Brain microvascular endothelial cell (primary cell): ENCODE data around the gene ATE1.

Experiments
- DNase-seq: peaks from one replicate; pipeline ENCODE4 v3.0.0-alpha.2; 2020
- H3K27ac ChIP-seq: fragments of 250-450 bp; sonication (Bioruptor Pico); 2 replicates; pipeline ENCODE4 v1.5.1; 2020; ENCODE audit warnings: mild to moderate bottlenecking, moderate library complexity
- H3K27me3 ChIP-seq: fragments of 250-450 bp; sonication (Bioruptor Pico); replicated peaks from 2 replicates; pipeline ENCODE4 v1.5.1; 2020; ENCODE audit warnings: mild to moderate bottlenecking
- H3K36me3 ChIP-seq: fragments of 250-450 bp; sonication (Bioruptor Pico); replicated peaks from 2 replicates; pipeline ENCODE4 v1.5.1; 2020; ENCODE audit warnings: mild to moderate bottlenecking
- H3K4me3 ChIP-seq: 2 replicates; pipeline ENCODE4 v1.5.1; 2011; ENCODE audit warnings: low read depth, mild to moderate bottlenecking, control low read depth, low read length, moderate library complexity
- in situ Hi-C: cut with HindIII; loops from 2 replicates; pipeline ENCODE4 v1.10.0; 2017; ENCODE audit warnings: low sequenced_read_pairs, low pct_ligation_motif_present
- TF ChIP-seq, protein P1 (sequence below): IDR thresholded peaks from 2 replicates; pipeline ENCODE4 v1.5.1; 2011; ENCODE audit warnings: low read depth, mild to moderate bottlenecking, moderate library complexity, low read length, control low read depth, inconsistent platforms; ENCODE audit errors: missing control alignments

Gene ATE1

DNA sequence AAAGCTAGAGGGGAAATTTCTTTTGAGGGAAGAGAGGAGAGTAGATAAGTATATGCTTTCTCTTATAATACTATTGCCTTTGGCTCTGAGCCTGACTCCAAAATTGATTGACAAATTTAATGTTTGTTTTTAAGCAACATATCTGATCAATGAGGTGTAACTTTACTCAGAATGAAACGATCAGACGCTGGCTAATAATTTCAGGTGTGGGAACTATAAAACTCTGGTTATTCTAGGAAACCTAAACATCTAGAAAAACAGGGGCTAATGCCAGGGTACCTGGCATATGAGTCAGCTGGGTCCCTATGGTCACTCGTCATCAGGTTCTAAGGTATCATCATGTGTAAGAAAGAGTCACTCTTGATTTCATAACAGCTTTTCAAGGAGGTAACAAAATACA, 139.7 kb downstream of the ATE1 start:
- Histone ChIP-seq H3K27ac (no peak overlapping the region), H3K27me3 (no peaks in the 10 kb centered on the region), H3K4me3 (no peak overlapping the region), H3K36me3 (no peaks in the 10 kb centered on the region)
- TF ChIP-seq, protein P1, sequence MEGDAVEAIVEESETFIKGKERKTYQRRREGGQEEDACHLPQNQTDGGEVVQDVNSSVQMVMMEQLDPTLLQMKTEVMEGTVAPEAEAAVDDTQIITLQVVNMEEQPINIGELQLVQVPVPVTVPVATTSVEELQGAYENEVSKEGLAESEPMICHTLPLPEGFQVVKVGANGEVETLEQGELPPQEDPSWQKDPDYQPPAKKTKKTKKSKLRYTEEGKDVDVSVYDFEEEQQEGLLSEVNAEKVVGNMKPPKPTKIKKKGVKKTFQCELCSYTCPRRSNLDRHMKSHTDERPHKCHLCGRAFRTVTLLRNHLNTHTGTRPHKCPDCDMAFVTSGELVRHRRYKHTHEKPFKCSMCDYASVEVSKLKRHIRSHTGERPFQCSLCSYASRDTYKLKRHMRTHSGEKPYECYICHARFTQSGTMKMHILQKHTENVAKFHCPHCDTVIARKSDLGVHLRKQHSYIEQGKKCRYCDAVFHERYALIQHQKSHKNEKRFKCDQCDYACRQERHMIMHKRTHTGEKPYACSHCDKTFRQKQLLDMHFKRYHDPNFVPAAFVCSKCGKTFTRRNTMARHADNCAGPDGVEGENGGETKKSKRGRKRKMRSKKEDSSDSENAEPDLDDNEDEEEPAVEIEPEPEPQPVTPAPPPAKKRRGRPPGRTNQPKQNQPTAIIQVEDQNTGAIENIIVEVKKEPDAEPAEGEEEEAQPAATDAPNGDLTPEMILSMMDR, result no peak
- in situ Hi-C loops, result no loop called here
- DNase-seq, result no peak

DNA sequence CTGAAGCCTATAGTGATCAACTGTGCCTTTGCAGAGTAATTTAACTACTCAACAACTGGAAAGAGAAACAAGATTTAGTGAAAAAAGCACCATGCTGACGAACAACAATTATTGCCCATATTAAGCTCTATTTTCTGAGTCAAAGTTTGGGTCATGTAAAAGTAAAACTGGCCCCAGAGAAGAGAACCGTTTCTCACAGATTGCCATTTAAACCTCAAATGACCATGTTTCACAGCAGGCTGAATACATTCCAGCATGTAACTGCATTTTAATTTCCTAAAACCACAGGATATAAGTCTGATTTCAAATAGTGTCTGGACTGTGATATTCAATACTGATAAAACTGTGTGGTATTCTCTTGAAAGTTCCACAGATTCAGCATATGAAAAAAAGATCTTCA, 140.7 kb downstream of the ATE1 start:
- Histone ChIP-seq H3K27ac (no peak overlapping the region), H3K36me3 (no peaks in the 10 kb centered on the region), H3K27me3 (no peaks in the 10 kb centered on the region), H3K4me3 (no peak overlapping the region)
- in situ Hi-C loops, result no loop called here
- TF ChIP-seq, protein P1, result no peak
- no peak for DNase-seq

DNA sequence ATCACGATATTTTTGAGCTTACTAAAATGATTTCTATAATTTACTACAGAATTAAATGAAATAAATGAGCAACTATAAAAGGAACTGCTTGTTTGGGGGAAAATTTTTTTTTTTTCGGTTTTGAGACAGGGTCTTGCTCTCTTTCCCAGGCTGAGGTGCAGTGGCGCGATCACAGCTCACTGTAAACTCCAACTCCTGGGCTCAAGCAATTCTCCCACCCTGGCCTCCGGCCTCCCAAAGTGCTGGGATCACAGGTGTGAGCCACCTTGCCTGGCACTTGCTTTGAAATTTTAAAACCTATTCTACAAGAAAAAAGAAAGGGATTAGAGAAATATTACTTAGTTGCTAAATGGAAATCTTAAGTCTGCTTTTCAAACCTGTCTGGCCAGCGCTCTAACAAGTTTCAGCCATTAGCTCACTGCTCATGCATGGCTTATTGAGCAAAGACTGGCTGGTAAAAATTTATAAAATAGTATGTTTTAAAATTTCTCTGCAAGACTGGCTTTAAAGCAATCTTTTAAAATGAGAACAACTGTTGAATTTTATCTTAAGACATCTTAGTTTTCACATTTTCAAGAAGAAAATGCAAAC, 144.0 kb downstream of the ATE1 start:
- H3K36me3 ChIP-seq, result no peaks in the 10 kb centered on the region
- no peaks in the 10 kb centered on the region for H3K27me3 ChIP-seq
- no peak for DNase-seq
- in situ Hi-C loops, result no loop called here
- no peak overlapping the region for H3K27ac ChIP-seq
- no peak overlapping the region for H3K4me3 ChIP-seq
- TF ChIP-seq, protein P1, result no peak

DNA sequence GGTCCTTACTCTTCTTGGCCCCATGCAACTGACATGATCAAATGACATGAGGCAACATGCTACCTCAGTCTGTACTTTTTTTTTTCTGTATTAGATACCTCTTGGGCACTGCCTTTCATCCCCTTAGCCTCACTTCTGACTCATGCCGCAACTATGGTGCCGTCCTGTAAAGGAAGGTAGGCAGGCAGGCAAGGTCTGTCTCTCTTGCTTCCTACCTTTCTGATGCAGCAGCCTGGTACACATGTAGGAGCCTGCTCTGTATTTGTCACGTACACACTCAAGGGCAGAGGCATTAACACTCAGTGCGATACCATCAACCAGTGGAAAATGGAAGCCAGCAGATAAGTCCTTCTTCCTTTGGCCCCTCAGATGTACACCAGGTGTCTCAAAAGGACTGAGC, 146.7 kb downstream of the ATE1 start:
- in situ Hi-C loops, result no loop called here

DNA sequence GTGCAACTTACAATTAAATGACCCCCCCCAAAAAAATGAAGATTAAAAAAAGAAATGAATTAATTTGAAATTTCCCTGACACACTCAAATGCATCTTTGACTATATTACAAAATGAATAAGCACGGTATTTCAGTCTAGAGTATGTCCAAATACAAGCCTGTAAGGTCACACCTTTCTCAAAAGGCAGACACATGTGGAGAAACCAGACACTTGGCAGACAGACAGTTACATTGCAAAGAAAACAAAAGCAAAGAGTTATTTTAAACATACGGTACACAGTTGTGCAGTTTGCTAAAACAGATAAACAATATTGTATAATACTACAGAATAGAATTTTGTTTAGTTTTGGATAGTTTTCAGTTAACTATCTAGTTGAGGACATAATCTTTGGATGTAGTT, 153.0 kb downstream of the ATE1 start:
- Histone ChIP-seq H3K27me3 (no peaks in the 10 kb centered on the region), H3K36me3 (no peaks in the 10 kb centered on the region), H3K4me3 (no peak overlapping the region), H3K27ac (no peak overlapping the region)
- TF ChIP-seq, protein P1, result no peak
- in situ Hi-C loops, result no loop called here
- no peak for DNase-seq

More for the DNA sequence above, 146.7 kb downstream of the ATE1 start:
- TF ChIP-seq, protein P1, result no peak
- Histone ChIP-seq H3K27ac (no peak overlapping the region), H3K4me3 (no peak overlapping the region), H3K36me3 (no peaks in the 10 kb centered on the region), H3K27me3 (no peaks in the 10 kb centered on the region)
- DNase-seq, result no peak

DNA sequence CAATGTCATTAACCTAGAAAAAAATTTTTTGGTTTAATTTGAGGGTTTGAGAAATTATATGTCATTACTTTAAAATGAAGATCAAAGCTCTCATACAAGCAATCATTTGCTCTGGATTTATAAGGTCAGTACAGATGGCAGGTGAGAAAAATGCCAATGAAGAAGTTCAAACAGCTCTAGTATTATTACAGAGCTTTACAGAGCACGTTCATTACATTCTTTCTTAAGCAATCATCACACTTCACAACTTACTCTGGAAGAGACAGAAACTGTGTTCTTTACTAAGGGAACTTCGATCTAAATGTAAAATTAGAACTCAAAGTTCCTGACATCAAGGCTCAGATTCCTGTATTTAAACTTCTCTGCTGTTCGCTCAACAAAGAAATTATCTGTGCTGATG, 153.4 kb downstream of the ATE1 start:
- in situ Hi-C loops, result no loop called here
- no peak overlapping the region for H3K4me3 ChIP-seq
- H3K27ac ChIP-seq, result no peak overlapping the region
- no peak for DNase-seq
- no peaks in the 10 kb centered on the region for H3K36me3 ChIP-seq
- TF ChIP-seq, protein P1, result no peak
- no peaks in the 10 kb centered on the region for H3K27me3 ChIP-seq
